CD4-positive, alpha-beta T cell treated with Interferon alpha-2 for 1 hour (primary cell): ENCODE results near the gene LMNB1.

ENCODE experiments used
- DNase-seq, 2 donors: peaks; one replicate each; pipeline ENCODE4 v3.0.0-alpha.2; 2020 to 2022

The LMNB1 gene

DNA sequence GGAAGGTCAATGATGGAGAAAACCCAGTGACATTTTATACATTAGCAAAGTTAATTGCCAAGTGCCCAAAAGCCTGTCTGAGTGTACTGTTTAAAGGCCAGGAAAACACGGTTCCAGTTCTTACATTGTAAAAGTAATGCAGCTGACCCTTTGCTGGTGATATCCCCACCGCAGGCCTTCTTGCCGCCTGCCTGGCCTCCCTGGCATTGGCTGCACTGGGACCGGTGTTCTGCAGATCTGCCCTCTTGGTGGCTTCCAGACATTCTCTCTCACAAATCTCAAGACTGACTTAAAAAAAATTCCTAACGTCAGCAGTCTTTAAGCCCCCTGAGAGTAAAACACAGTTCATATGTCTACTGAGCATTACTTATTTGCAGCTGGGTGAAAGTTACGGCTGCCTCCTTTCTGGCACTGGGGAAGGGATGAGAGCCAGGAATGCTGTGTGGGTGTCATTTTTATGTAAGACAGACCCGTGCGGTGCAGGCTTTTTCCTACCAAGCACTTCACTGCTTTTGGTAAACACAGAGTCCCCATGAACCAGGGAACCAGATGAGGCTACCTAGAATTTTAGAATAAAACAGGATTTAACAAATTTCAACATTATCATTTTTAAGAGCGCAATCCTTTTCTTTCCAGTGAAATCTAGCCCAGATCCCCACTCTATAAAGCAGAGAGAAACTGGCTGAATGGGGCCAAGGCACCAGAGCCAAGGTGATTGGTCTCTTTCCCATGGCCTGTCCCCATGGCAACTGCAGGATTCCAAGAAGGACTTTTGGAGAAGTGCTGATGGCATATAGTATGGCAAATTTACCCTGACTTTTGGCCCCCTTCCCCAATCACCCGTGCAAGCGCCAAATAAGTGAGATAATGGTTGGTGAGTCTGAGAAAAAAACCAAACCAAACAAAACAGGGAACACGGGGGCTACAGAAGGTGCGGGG, 80.8 kb downstream of the LMNB1 start:
- no peak for DNase-seq

- DNase-seq = no peak
Measured at GRCh38 chr5:126858441-126858840, 81.5 kb downstream of the LMNB1 start.

GRCh38 chr5:126863402-126863801, 86.5 kb downstream of the LMNB1 start:
- DNase-seq = no peak

- DNase-seq = no peak
Measured at GRCh38 chr5:126864042-126864688, 87.2 kb downstream of the LMNB1 start.

- DNase-seq = no peak
Measured at GRCh38 chr5:126865299-126865698, 88.4 kb downstream of the LMNB1 start.

DNA sequence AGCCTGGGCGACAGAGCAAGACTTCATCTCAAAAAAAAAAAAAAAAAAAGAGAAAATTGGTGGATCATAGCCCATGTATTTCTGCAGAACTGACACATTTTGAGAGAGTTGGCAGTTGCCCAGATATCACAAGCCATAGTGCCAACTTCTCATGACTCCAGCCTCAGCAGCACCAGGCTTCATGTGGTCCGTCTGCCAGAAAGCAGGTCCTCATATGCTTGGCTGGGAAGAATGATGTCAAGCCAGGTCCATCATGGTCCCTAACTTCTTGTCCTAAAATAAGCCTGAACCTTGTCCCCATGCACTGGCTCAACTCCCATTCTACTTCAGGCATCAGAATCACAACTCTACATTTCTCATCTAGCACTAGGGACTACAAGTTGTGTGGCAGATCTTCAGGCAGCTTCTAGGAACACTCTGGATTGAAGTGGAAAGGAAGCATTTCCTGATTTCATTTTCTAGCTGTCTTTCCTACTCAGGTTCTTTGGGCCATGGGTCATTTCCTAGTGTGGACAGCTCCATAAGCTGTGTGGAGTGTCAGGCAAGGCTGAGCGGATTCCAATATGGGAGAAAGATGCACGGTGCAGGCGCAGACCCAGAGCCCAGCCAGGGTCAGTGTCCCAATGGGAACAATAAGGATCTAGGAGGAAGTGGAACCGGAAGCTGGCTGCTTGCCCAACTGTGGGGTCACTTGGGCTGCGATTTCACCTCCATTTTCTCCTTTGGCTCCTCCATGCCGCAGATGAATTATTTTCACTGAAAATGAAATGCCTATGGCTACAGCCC, 90.1 kb downstream of the LMNB1 start:
- DNase-seq = no peak

- no peak for DNase-seq
Measured at GRCh38 chr5:126868338-126869004, 91.5 kb downstream of the LMNB1 start.

GRCh38 chr5:126869005-126869451, 92.1 kb downstream of the LMNB1 start:
- no peak for DNase-seq

GRCh38 chr5:126871441-126871840, 94.5 kb downstream of the LMNB1 start:
- no peak for DNase-seq

DNA sequence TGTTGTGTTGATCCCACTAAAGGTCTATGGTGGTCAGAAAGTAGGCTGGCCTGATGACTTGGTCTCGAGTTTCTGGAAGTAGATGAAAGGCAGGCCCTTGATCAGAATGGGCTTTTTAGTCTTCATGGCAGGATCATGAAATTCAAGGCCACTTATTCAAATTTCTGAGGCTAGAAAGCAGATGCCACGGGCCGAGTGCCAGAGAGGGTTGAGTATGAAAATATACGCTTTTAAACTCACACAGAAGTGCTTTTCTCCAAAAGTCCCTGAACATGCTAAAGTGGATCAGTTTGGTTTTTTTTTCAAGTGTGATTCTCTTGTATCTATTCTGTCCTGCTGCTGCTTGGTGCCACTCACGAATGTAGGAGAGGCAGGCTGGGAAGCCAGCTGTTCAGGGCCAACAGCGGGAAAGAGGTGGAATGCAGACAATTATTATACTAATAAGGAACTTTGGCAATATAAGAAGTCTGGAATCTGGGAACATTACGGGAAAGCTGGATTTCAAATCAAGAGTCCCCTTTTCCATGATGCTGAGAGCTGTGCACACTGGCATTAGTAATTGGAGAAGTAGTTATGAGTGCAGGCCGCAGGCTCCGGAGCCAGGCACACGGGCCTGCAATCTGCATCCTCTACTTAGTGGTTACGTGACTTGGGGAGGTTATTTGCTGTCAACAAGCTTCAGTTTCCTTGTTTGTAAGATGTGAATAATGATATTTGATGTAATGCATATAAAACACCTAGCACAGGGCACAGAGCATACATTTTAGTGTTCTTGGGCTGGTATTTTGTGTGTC, 95.8 kb downstream of the LMNB1 start:
- DNase-seq = no peak

GRCh38 chr5:126875303-126875785, 98.4 kb downstream of the LMNB1 start:
- DNase-seq = no peak

DNA sequence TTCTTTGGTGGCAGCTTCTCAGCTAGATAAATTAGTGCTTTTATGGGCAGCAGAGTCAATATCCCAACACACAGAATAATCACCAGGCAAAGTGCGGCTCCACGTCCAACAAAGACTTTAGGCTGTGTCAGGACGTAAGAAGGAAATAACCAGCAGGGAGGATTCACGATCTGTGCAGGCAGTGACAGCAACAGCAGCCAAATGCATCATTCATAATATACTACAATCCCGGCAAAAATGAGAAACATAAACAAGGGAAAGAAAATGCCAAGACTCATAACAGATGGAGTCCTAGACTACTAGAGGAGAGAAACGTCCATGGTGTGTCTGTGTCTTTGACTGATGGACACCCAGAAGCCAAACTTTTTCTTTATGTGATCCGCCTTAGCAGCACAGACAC, 100.7 kb downstream of the LMNB1 start:
- no peak for DNase-seq

DNA sequence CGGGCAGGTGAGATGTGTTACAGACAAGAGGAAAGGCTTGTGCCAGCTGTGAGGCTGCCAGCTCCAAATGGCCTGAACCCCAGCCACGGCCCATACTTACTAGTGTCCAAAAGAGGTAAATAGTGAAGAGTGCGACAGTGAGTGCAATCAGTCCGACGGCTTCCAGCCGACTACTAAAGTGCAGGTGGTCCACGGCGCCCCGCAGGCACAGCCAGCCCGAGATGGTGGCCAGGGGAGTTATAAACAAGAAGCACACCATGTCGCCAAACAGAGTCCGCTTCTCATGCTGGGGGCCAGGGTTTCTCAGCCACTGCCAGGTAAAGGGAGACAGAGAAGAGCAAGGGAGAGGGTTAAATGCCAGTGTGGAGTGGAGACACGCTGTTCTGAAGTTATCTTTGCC, 101.1 kb downstream of the LMNB1 start:
- DNase-seq = no peak

DNA sequence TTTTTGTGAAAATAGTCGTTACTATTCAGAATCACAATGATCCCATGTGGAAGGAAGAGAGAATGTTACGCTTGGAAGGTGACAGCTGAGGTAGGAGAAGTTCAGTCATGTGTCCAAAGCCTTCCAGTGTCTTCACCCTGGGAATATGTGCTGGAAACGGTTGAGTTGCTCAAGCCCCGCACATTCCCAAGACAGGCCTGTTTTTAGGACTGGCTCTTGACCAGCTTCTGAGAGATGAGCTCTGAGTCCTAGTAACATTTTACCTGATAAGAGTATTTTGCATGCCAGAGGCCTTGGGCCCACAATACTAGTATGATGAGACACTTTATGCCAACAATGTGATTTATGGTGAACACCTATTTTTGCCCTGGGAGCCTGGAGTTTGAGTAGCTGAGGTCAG, 101.7 kb downstream of the LMNB1 start:
- no peak for DNase-seq

GRCh38 chr5:126881821-126882600, 105.1 kb downstream of the LMNB1 start:
- DNase-seq = no peak

DNA sequence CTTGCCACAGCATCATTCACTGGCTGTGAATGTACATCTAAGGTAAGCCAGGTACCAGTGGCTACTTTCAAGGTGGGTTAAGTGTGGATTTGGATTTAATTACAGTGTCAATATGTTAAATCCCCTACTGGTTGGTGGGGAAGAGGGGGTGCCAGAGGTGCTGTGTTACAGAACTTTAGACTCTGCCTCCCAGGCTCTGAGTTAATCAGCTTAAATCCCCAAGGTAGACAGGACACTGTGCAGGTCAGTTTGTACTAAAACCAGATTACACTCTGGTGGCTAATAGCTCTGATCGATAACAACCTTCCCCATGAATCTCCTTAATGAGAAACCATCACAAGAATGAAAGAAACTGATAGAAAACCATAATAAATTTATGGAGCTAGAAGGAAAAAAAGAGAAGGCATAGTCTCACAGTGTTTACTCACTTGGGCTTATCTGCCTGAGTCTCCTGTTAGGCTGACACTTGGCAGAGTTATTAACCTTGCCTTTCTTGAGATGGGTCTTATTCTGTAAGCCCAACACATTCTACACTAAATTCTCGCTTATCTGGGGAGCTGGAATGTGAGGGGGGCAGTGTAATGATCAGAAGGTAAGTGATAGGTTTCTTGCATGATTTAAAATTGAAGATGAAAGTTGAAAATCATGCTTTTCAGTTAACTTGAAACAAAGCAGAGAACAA, 106.8 kb downstream of the LMNB1 start:
- DNase-seq = no peak

- DNase-seq = no peak
Measured at GRCh38 chr5:126884269-126884819, 107.4 kb downstream of the LMNB1 start.
